Natural killer cell (primary cell): Measurements from ENCODE around the gene OR2AG1. TPM values are rescaled to one million over a fixed set of nuclear protein-coding genes. Genes with fewer than 3 reads are reported as not detected.

Experiments
- ATAC-seq, 3 donors: fragments of 150-1000 bp in 2 of 3; fragments of 200-7000 bp in 1 of 3; cut with Tn5 transposase; 1 replicate in 1 of 3; 2 replicates in 2 of 3; pipeline ENCODE4 v1.10.0; 2021; ENCODE audit warnings: mild to moderate bottlenecking in 2 of 3, moderate library complexity in 2 of 3
- DNase-seq, 2 donors: peaks; one replicate each; pipeline versions ENCODE4 v3.0.0 to v3.0.0-alpha.2; 2013 to 2021; ENCODE audit warnings: mixed read lengths in 1 of 2
- H3K27ac ChIP-seq: one replicate; pipeline ENCODE4 v1.5.1; 2013; ENCODE audit warnings: mild to moderate bottlenecking, low read length
- H3K27me3 ChIP-seq: one replicate; pipeline ENCODE4 v1.6.1; 2013; ENCODE audit warnings: low read length; ENCODE audit not compliant: control insufficient read depth, insufficient read depth
- H3K36me3 ChIP-seq: one replicate; pipeline ENCODE4 v1.6.1; 2013; ENCODE audit warnings: low read length; ENCODE audit not compliant: control insufficient read depth, insufficient read depth
- H3K4me1 ChIP-seq: one replicate; pipeline ENCODE4 v1.6.1; 2013; ENCODE audit warnings: low read length; ENCODE audit not compliant: control insufficient read depth, insufficient read depth
- H3K4me3 ChIP-seq: one replicate; pipeline ENCODE4 v1.5.1; 2013; ENCODE audit warnings: low read length
- H3K9me3 ChIP-seq: one replicate; pipeline ENCODE4 v1.6.1; 2013; ENCODE audit warnings: low read length; ENCODE audit not compliant: control insufficient read depth, insufficient read depth
- H3K27ac Mint-ChIP-seq, 2 donors: one replicate each; pipeline ENCODE4 v1.8.0; 2022; ENCODE audit warnings: mild to moderate bottlenecking in 2 of 2, mixed read lengths in 2 of 2, moderate library complexity in 1 of 2
- H3K27me3 Mint-ChIP-seq, 2 donors: one replicate each; pipeline ENCODE4 v1.8.0; 2022; ENCODE audit warnings: low read depth in 2 of 2, mixed read lengths in 2 of 2
- H3K36me3 Mint-ChIP-seq: one replicate; pipeline ENCODE4 v1.8.0; 2022; ENCODE audit warnings: mixed read lengths
- H3K4me1 Mint-ChIP-seq, 2 donors: one replicate each; pipeline ENCODE4 v1.8.0; 2022; ENCODE audit warnings: mixed read lengths in 2 of 2
- H3K4me3 Mint-ChIP-seq: one replicate; pipeline ENCODE4 v1.8.0; 2022; ENCODE audit warnings: mild to moderate bottlenecking, moderate library complexity, mixed read lengths
- H3K9me3 Mint-ChIP-seq, 2 donors: one replicate each; pipeline ENCODE4 v1.8.0; 2022; ENCODE audit warnings: mixed read lengths in 2 of 2
- WGBS: methylation state at CpG from one replicate; pipeline ENCODE4 v1.1.7; 2013; ENCODE audit warnings: missing lambda C conversion rate; ENCODE audit not compliant: insufficient coverage; 5-methylcytosine and 5-hydroxymethylcytosine counted together
- intact Hi-C: fragments of 100-400 bp; cut with micrococcal nuclease; formaldehyde crosslinking; loops from one replicate; pipeline ENCODE4 v1.14.2; 2022
- total RNA-seq, 4 donors: library from RNA; stranded (reverse); fragments of 120-200 nt in 1 of 4; gene quantifications; one replicate each; pipeline versions ENCODE4 v1.2.3 to v1.2.4, GENCODE V29; 2013 to 2022
- TF ChIP-seq, protein P1 (sequence below): fragments of 200-600 bp; IDR thresholded peaks from one replicate; pipeline ENCODE4 v1.8.0; 2022; ENCODE audit warnings: antibody characterized with exemption

Gene OR2AG1
- total RNA-seq, 3 donors from 2014 or later (not counting 1 experiment from before 2014, with no cell fraction given), result not detected

DNA sequence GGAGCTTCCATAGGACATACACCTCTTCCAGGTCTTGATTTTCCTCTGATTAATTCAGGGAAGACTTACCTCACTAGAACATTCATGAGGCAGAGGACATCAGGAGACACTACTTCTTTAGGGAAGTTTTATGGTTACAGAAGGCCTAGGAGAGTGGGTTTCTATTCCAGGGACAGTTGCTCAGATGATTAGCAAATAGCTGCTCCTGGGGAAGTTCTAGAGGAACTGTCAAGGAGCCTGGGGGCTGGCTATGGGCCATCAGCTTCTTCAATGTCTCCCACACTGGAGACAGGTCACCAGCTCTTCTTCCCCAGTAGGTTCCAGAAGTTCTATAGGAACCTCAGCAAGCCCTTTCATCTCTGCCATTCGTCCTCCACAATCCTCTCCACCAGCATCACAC, 51.2 kb downstream of the OR2AG1 start:
- no CpG with 5 or more reads among the region's 1 CpG for WGBS
- ATAC-seq, result no peak
- Mint-ChIP-seq H3K27ac (no peak overlapping the region), H3K27me3 (peaks cover 4 to 11% of the 10 kb centered on the region in 2 donors), H3K9me3 (no peaks in the 10 kb centered on the region), H3K4me3 (no peak overlapping the region), H3K4me1 (no peaks in the 10 kb centered on the region), H3K36me3 (no peaks in the 10 kb centered on the region)
- H3K4me3 ChIP-seq, result no peak overlapping the region
- intact Hi-C loops, result no loop called here
- H3K27ac ChIP-seq, result no peak overlapping the region
- no peaks in the 10 kb centered on the region for H3K36me3 ChIP-seq
- no peaks in the 10 kb centered on the region for H3K4me1 ChIP-seq
- DNase-seq, result no peak
- no peaks in the 10 kb centered on the region for H3K9me3 ChIP-seq
- TF ChIP-seq, protein P1, sequence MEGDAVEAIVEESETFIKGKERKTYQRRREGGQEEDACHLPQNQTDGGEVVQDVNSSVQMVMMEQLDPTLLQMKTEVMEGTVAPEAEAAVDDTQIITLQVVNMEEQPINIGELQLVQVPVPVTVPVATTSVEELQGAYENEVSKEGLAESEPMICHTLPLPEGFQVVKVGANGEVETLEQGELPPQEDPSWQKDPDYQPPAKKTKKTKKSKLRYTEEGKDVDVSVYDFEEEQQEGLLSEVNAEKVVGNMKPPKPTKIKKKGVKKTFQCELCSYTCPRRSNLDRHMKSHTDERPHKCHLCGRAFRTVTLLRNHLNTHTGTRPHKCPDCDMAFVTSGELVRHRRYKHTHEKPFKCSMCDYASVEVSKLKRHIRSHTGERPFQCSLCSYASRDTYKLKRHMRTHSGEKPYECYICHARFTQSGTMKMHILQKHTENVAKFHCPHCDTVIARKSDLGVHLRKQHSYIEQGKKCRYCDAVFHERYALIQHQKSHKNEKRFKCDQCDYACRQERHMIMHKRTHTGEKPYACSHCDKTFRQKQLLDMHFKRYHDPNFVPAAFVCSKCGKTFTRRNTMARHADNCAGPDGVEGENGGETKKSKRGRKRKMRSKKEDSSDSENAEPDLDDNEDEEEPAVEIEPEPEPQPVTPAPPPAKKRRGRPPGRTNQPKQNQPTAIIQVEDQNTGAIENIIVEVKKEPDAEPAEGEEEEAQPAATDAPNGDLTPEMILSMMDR, result no peak
- no peaks in the 10 kb centered on the region for H3K27me3 ChIP-seq

Other genes starting within 250 kb of the OR2AG1 start
- 10 to 100 TPM; 31.3 to 35.9 (median 31.9) TPM for gene RRP8, start 179.4 kb upstream of the OR2AG1 start, total RNA-seq
- 100 to 1,000 TPM; 109 to 145 (median 142) TPM for gene ILK, start 179.2 kb upstream of the OR2AG1 start, total RNA-seq
- gene TAF10, start 170.8 kb upstream of the OR2AG1 start, total RNA-seq, result 100 to 1,000 TPM; 154 to 191 (median 158) TPM
- gene TPP1, start 163.6 kb upstream of the OR2AG1 start, total RNA-seq, result 100 to 1,000 TPM; 123 to 135 (median 131) TPM
- 1 to 10 TPM in 1 of 3 donors, under 1 TPM in 2; 0.49 to 1.0 (median 0.83) TPM for gene DCHS1, start 127.2 kb upstream of the OR2AG1 start, total RNA-seq
- gene MRPL17, start 99.7 kb upstream of the OR2AG1 start, total RNA-seq, result 10 to 100 TPM in 2 of 3 donors, 1 to 10 TPM in 1; 9.0 to 11.8 (median 11.4) TPM
- not detected for gene OR2AG2, start 11.0 kb upstream of the OR2AG1 start, total RNA-seq
- gene OR6A2, start 16.7 kb downstream of the OR2AG1 start, total RNA-seq, result not detected
- not detected for gene OR10A5, start 62.7 kb downstream of the OR2AG1 start, total RNA-seq
- under 1 TPM in 1 of 3 donors, not detected in 2; 0.05 TPM for gene OR10A2, start 80.0 kb downstream of the OR2AG1 start, total RNA-seq
- gene OR10A4, start 93.6 kb downstream of the OR2AG1 start, total RNA-seq, result not detected
- gene OR2D2, start 109.5 kb downstream of the OR2AG1 start, total RNA-seq, result not detected
- gene OR2D3, start 138.0 kb downstream of the OR2AG1 start, total RNA-seq, result not detected
- under 1 TPM in 2 of 3 donors, not detected in 1; 0.26 to 0.80 TPM for gene ZNF215, start 143.4 kb downstream of the OR2AG1 start, total RNA-seq
- gene ZNF214, start 237.3 kb downstream of the OR2AG1 start, total RNA-seq, result not detected
- gene NLRP14, start 237.5 kb downstream of the OR2AG1 start, total RNA-seq, result not detected